Activated naive CD4-positive, alpha-beta T cell treated with anti-CD3 and anti-CD28 coated beads, Interleukin-2, amount 50 U/mL, for 72 hours (primary cell): Measurements from ENCODE around the gene ZNF358. TPM values are rescaled to one million over a fixed set of nuclear protein-coding genes. Genes with fewer than 3 reads are reported as not detected.

Source experiments
- ATAC-seq, 2 donors: fragments of 150-1000 bp; cut with Tn5 transposase; 2 replicates each; pipeline ENCODE4 v1.10.0; 2021; ENCODE audit warnings: mild to moderate bottlenecking in 2 of 2, moderate library complexity in 2 of 2
- DNase-seq, 2 donors: peaks; one replicate each; pipeline ENCODE4 v3.0.0; 2021 to 2022; ENCODE audit warnings: low spot score in 2 of 2
- H3K27ac Mint-ChIP-seq, 2 donors: one replicate each; pipeline ENCODE4 v1.8.0; 2022; ENCODE audit warnings: mild to moderate bottlenecking in 2 of 2, mixed read lengths in 2 of 2
- H3K36me3 Mint-ChIP-seq, 2 donors: one replicate each; pipeline ENCODE4 v1.8.0; 2022; ENCODE audit warnings: mixed read lengths in 2 of 2
- H3K9me3 Mint-ChIP-seq, 2 donors: one replicate each; pipeline ENCODE4 v1.8.0; 2022; ENCODE audit warnings: mixed read lengths in 2 of 2
- total RNA-seq, 2 donors: library from RNA; stranded (reverse); gene quantifications; one replicate each; pipeline ENCODE4 v1.2.3, GENCODE V29; 2022

ZNF358 gene
- total RNA-seq, 2 donors from 2014 or later, result 0.59 to 11.1 TPM

DNA sequence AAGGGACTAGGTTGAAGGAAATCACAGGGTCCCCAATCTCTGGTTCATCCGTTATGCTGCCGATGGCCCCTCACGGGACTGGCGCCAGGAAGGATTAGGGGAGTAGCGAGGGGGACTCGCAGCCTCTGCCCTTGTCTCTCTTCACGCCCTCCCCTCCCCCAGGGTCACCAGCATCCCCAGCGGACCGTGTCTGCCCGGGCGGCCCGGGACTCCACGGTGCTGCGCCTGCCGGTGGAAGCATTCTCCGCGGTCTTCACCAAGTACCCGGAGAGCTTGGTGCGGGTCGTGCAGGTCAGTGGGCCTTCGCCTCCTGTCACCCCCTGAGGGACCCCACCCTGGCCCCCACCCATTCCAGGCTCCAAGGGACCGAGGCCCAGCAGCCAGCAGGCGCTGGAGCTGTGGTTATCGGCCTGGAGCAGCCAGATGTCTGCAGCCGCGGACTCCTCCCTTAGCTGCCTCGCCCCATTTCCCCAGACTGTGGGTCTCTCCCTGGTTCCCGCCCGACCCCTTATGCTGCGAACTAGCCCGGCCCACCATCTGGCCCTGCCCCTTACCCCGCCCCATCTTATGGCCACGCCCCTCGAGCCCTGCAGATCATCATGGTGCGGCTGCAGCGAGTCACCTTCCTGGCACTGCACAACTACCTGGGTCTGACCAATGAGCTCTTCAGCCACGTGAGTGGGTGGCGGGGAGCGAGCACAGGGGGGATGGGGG lies 25.0 kb downstream of the ZNF358 start:
- peak; percentile 13 to 31 for ATAC-seq

DNA sequence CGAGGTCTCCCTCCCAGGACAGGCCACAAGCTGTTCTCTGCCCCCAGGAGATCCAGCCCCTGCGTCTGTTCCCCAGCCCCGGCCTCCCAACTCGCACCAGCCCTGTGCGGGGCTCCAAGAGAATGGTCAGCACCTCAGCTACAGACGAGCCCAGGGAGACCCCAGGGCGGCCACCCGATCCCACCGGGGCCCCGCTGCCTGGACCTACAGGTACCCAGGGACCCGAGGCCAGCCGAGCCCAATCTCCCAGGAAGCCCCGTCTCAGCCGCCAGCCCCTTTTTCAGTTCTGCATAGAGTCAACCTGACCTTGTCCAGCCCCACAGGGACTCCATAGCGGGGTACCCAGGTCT lies 25.5 kb downstream of the ZNF358 start:
- ATAC-seq (no peak), DNase-seq (no peak)
- H3K27ac Mint-ChIP-seq, result peak overlapping the region in 1 of 2 donors; percentile 77
- peaks cover 2 to 12% of the 10 kb centered on the region in 2 donors for H3K36me3 Mint-ChIP-seq
- no peaks in the 10 kb centered on the region for H3K9me3 Mint-ChIP-seq

More for the DNA sequence above, 25.0 kb downstream of the ZNF358 start:
- H3K9me3 Mint-ChIP-seq, result no peaks in the 10 kb centered on the region
- peaks cover 6 to 12% of the 10 kb centered on the region in 2 donors for H3K36me3 Mint-ChIP-seq
- H3K27ac Mint-ChIP-seq, result no peak overlapping the region
- peak in 1 of 2 donors; percentile 44 for DNase-seq

DNA sequence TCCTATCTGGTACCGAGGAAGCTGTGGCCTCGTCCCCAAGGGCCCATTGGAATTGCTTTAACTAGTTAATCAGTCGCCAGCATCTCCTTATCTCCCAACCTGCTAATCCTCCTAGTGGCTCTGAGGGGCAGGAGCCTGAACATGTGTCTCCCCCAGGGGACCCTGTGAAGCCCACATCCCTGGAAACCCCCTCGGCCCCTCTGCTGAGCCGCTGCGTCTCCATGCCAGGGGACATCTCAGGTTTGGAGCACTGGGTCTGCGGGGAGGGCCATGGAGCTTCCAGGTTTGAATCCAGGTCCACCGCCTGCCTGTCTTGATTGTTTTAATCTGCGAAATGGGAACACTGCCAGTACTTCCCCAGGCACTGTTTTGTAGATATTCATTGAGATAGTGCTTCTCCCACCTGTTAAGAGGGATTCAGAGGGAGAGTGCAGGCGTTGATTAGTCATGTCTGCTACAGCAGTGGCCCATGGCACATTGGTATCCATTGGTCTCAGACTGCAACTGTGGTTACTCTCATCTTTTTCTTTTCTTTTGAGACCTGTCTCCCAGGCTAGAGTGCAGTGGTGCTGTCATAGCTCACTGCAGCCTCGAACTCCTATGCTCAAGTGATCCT lies 26.0 kb downstream of the ZNF358 start:
- Mint-ChIP-seq H3K36me3 (peaks cover 0 to 12% of the 10 kb centered on the region in 2 donors), H3K9me3 (no peaks in the 10 kb centered on the region), H3K27ac (peak overlapping the region in 1 of 2 donors; percentile 77)
- ATAC-seq, result no peak
- DNase-seq, result no peak

DNA sequence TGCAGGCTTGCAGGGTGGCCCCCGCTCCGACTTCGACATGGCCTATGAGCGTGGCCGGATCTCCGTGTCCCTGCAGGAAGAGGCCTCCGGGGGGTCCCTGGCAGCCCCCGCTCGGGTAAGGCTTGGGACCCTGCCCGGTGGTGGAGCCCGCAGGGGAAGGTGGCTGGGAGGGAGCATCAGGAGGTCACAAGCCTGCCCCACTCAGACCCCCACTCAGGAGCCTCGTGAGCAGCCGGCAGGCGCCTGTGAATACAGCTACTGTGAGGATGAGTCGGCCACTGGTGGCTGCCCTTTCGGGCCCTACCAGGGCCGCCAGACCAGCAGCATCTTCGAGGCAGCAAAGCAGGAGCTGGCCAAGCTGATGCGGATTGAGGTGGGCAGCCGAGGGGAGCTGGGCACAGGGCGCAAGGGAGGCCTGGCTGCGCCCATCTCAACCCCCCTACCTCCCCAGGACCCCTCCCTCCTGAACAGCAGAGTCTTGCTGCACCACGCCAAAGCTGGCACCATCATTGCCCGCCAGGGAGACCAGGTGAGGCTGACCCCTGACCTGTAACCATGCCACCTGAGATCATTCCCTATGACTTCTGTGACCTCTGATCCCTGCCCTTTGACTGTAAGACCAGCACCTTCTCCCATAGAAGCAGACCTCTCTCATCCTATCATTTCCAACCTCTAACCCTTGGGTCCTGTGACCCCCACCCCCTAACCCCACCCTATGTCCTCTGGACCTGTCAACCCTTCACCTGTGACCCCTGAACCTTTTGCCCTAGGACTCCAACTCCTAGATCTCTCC lies 26.8 kb downstream of the ZNF358 start:
- H3K27ac Mint-ChIP-seq, result peak overlapping the region in 1 of 2 donors; percentile 19
- peaks cover 0 to 12% of the 10 kb centered on the region in 2 donors for H3K36me3 Mint-ChIP-seq
- DNase-seq (no peak), ATAC-seq (no peak)
- H3K9me3 Mint-ChIP-seq, result no peaks in the 10 kb centered on the region

DNA sequence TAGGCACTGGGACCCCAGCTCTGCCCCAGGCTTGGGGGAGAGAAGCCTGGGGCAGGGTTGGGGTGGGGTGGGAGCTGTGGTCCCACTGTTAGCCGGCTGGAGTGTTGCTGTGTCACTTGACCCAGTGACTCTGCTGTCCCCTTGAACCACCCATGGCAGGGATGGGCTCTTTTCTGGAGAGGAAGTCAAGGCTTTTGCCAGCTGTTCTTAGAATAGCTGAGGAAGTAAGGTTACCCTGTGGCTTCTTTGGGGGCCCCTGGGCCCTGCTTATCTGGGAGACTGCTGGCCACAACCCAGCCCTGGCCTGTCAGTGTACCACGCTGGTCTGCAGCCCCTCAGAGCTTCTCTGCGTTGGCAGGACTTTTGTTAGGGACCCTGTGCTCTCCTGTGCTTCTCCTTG lies 28.7 kb downstream of the ZNF358 start:
- Mint-ChIP-seq H3K36me3 (peaks cover 0 to 12% of the 10 kb centered on the region in 2 donors), H3K27ac (peak overlapping the region in 1 of 2 donors; percentile 83), H3K9me3 (no peaks in the 10 kb centered on the region)
- ATAC-seq, result no peak
- no peak for DNase-seq

DNA sequence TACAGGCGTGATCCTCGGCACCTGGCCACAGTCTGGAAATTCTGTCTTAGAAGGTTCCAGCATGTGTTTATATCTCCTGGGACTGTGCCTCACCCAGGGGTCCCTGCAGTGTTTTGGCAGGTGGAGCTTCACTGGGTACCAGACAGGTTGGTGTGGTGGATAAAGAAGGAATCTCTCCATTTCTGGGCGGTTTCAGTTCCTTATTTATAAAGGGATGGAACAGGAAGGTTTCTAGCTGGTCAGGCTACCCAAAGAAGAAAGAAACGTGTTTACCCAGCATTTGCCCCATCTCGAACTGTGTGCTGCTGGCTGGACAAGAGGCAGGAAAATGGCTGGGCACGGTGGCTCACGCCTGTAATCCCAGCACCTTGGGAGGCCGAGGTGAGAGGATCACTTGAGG lies 29.4 kb downstream of the ZNF358 start:
- DNase-seq, result no peak
- Mint-ChIP-seq H3K27ac (peak overlapping the region in 1 of 2 donors; percentile 83), H3K36me3 (peaks cover 0 to 9% of the 10 kb centered on the region in 2 donors), H3K9me3 (no peaks in the 10 kb centered on the region)
- ATAC-seq, result no peak

DNA sequence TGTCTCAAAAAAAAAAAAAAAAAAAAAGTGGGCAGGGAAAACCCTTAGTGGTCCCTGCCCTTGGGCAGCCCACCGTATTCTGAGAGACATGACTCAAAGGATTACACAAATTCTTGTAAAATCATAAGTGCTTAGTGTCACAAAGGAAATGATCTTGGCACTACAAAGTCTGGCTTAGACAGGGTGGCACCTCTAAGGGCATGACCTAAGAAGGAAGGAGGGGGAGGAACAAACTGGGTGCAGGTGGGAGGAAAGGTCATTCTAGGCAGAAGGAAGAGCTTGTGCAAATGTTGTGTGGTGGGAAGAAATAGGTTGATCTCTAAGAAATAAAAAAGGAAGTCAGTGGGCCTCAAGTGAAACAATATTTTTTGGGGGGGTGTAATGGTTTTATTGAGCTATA lies 30.0 kb downstream of the ZNF358 start:
- Mint-ChIP-seq H3K9me3 (no peaks in the 10 kb centered on the region), H3K36me3 (peaks cover 0 to 13% of the 10 kb centered on the region in 2 donors), H3K27ac (peak overlapping the region; percentile 2 to 83)
- DNase-seq, result no peak
- ATAC-seq, result peak; percentile 61 to 85

DNA sequence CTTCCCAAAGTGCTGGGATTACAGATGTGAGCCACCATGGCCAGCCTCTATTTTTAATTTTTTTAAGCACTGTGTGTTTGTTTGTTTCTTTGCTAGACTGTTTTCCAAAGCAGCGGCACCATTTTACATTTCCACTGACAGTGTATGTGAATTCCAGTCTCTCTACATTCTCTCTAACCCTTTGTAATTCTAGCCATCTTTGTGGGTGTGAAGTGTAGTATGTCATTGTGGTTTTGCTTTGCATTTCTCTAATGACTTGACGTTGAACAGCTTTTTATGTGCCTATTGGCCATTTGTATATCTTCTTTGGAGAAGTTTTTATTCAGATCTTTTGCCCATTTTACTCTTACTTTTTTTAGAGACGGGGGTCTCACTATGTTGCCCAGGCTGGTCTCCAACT lies 31.3 kb downstream of the ZNF358 start:
- no peaks in the 10 kb centered on the region for H3K9me3 Mint-ChIP-seq
- peaks cover 0 to 8% of the 10 kb centered on the region in 2 donors for H3K36me3 Mint-ChIP-seq
- DNase-seq, result no peak
- ATAC-seq, result peak in 1 of 2 donors; percentile 64
- H3K27ac Mint-ChIP-seq, result peak overlapping the region; percentile 56 to 82

DNA sequence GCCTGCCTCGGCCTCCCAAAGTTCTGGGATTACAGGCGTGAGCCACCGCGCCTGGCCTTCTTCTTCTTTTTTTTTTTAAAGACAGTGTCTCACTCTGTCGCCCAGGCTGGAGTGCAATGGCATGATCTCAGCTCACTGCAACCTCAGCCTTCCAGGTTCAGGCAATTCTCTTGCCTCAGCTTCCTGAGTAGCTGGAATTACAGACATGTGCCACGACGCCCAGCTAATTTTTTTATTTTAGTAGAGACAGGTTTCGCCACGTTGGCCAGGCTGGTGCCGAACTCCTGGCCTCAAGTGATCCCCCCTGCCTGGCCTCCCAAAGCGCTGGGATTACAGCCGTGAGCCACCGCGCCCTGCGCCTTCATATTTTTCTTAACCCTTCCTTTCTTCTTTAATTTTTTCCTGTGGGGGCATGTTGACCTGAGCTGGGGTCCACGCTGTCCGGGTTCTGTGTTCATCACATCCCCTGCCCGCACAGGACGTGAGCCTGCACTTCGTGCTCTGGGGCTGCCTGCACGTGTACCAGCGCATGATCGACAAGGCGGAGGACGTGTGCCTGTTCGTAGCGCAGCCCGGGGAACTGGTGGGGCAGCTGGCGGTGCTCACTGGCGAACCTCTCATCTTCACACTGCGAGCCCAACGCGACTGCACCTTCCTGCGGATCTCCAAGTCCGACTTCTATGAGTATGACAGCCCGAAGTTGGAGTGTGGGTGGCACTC lies 33.7 kb downstream of the ZNF358 start:
- Mint-ChIP-seq H3K27ac (no peak overlapping the region), H3K9me3 (no peaks in the 10 kb centered on the region), H3K36me3 (peaks cover 0 to 6% of the 10 kb centered on the region in 2 donors)
- no peak for ATAC-seq
- DNase-seq, result no peak

DNA sequence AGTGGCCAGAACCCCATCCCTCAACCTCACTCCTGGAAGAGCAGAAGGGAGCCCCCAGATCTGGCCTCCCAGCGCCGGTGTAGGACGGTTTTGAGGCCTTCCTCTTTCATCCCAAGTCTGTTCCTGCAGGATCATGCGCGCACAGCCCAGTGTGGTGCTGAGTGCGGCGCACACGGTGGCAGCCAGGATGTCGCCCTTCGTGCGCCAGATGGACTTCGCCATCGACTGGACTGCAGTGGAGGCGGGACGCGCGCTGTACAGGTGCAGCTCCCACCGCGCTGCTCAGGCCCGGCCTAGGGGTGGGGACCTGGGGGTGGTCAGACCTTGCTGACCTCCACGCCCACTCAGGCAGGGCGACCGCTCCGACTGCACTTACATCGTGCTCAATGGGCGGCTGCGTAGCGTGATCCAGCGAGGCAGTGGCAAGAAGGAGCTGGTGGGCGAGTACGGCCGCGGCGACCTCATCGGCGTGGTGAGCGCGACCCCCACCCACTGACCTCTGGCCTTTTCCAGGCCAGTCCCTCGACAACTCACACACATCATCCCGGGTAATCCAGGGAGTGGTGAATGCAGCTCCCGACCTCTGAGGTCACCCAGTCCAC lies 34.4 kb downstream of the ZNF358 start:
- Mint-ChIP-seq H3K27ac (no peak overlapping the region), H3K9me3 (no peaks in the 10 kb centered on the region), H3K36me3 (peaks cover 0 to 6% of the 10 kb centered on the region in 2 donors)
- DNase-seq (no peak), ATAC-seq (no peak)

DNA sequence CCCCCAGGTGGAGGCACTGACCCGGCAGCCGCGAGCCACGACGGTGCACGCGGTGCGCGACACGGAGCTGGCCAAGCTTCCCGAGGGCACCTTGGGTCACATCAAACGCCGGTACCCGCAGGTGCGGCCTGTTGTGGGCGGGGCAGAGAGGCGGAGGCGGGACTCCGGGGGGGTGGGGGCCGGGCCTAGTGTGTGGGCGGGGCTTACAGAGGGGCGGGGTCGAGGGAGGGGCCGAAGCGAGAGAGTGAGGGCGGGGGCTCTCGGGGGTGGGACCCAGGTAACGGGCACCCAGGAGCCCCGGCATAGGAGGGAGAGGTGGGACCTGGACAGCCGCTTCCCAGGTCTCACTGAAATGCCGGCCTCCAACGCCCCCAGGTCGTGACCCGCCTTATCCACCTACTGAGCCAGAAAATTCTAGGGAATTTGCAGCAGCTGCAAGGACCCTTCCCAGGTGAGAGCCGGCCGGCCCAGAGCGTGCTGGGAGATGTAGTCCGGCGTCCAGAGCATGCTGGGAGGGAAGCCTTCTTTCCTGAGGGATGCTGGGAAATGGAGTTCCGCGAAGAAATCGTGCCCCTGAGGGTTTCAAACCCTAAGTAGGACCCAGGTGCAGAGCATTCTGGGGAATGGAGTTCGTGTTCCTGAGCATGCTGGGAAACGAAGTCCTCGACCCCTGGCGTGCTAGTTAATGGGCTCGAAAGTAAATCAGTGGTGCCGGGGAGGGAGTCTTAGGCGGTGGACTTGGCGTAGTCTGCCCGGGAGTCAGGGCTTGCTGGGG lies 35.3 kb downstream of the ZNF358 start:
- Mint-ChIP-seq H3K36me3 (peaks cover 0 to 6% of the 10 kb centered on the region in 2 donors), H3K27ac (peak overlapping the region in 1 of 2 donors; percentile 55), H3K9me3 (no peaks in the 10 kb centered on the region)
- DNase-seq, result peak in 1 of 2 donors; percentile 25
- peak in 1 of 2 donors; percentile 74 for ATAC-seq

DNA sequence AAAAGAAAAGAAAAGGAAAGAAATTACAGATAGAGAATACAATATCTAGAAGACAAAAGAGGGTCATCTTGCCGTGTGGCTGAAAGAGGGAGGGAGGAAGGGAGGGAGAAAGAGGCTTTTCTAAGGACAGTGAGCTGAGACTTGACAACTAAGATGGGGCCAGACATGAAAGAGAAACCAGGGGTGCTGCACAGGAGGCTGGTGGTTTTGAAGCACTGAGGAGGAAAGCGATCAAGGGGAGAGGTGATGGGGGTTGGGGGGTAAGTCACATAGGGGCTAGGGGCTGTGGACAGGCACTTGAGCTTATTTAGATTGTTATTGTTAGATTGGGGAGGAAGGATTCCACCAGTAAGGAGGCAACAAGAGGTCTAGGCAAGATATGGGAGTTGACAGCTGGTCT lies 36.9 kb downstream of the ZNF358 start:
- ATAC-seq (no peak), DNase-seq (no peak)
- Mint-ChIP-seq H3K9me3 (no peaks in the 10 kb centered on the region), H3K27ac (peak overlapping the region in 1 of 2 donors; percentile 74), H3K36me3 (peaks cover 0 to 6% of the 10 kb centered on the region in 2 donors)

DNA sequence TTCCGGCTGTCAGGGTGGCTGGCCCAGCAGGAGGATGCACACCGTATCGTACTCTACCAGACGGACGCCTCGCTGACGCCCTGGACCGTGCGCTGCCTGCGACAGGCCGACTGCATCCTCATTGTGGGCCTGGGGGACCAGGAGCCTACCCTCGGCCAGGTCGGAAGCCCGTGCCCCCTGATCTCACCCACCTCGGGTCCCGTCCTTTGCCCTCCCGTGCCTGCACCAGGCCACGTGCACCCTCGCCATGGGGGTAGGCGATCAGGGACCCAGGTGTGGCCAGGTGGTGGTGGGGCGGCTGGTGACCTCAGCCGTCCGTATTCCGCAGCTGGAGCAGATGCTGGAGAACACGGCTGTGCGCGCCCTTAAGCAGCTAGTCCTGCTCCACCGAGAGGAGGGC lies 38.7 kb downstream of the ZNF358 start:
- no peak for DNase-seq
- Mint-ChIP-seq H3K36me3 (peaks cover 0 to 6% of the 10 kb centered on the region in 2 donors), H3K9me3 (no peaks in the 10 kb centered on the region), H3K27ac (no peak overlapping the region)
- ATAC-seq, result no peak

DNA sequence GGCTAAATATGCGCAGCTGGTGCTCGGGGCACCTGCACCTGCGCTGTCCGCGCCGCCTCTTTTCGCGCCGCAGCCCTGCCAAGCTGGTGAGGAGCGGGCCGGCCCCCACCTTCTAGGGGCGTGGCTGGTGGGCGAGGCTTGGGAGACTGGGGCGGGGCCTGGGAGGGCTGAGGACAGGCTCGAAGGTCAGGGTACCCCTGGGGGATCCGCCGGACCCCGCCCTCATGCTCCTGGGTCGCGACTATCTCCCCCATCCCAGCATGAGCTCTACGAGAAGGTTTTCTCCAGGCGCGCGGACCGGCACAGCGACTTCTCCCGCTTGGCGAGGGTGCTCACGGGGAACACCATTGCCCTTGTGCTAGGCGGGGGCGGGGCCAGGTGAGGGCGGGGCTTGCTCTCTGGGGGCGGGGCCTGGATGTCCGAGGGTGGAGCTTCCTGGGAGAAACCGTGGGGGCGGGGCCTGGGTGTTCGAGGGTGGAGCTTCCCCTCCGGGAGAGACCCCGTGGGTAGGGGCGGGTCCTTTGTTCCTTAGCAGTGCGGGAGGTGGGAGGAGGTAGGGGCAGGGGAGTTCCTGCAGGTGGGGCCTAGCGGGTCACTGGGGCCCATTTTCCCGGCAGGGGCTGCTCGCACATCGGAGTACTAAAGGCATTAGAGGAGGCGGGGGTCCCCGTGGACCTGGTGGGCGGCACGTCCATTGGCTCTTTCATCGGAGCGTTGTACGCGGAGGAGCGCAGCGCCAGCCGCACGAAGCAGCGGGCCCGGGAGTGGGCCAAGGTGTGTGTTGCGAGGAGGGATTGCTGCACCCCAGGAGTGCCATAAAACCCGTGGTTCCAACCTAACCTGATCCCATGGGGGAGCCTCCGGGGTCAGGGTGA lies 39.3 kb downstream of the ZNF358 start:
- Mint-ChIP-seq H3K9me3 (no peaks in the 10 kb centered on the region), H3K27ac (no peak overlapping the region), H3K36me3 (peaks cover 2 to 8% of the 10 kb centered on the region in 2 donors)
- ATAC-seq, result peak in 1 of 2 donors; percentile 12
- peak in 1 of 2 donors; percentile 28 for DNase-seq
